HEK293 (cell line): Measurements from ENCODE around the gene DNAJC30.
"Not testable (repeated sequence)": the region's sequence is repeated elsewhere in the genome, so short reads cannot be mapped to it uniquely, and the experiment has no call there.

Source experiments
- CTCF ChIA-PET: fragments of 350-600 bp; formaldehyde crosslinking; extraction: SDS; loops from one replicate; lab custom pipeline; 2021; ENCODE audit warnings: antibody characterized with exemption; lab: Yijun Ruan, JAX
- POLR2A ChIA-PET: fragments of 300-600 bp; formaldehyde crosslinking; extraction: SDS; loops from one replicate; lab custom pipeline; 2020; ENCODE audit warnings: antibody characterized with exemption, inconsistent platforms; lab: Yijun Ruan, JAX
- H3K27ac ChIP-seq: fragments of 200-500 bp; sonication (Bioruptor generic); 2 replicates; pipeline ENCODE4 v1.5.1; 2014; ENCODE audit warnings: low read depth, low read length, control low read depth, inconsistent platforms; ENCODE audit errors: extremely low read depth
- H3K36me3 ChIP-seq, 2 experiments: fragments of 200-500 bp in 1 of 2; sonication (Bioruptor generic) in 1 of 2; 1 replicate in 1 of 2; 2 replicates in 1 of 2; pipeline ENCODE4 v1.5.1; 2014 to 2017; ENCODE audit warnings: inconsistent platforms in 2 of 2, low read length in 2 of 2; ENCODE audit not compliant: control insufficient read depth in 2 of 2, insufficient read depth in 1 of 2
- H3K4me1 ChIP-seq: fragments of 200-500 bp; sonication (Bioruptor generic); 2 replicates; pipeline ENCODE4 v1.5.1; 2014; ENCODE audit warnings: mild to moderate bottlenecking, low read length, inconsistent platforms; ENCODE audit not compliant: control insufficient read depth, insufficient read depth
- H3K4me3 ChIP-seq: 2 replicates; pipeline ENCODE4 v1.5.1; 2011; ENCODE audit warnings: low read depth, mild to moderate bottlenecking, control low read depth, low read length, moderate library complexity
- H3K9me3 ChIP-seq: fragments of 200-500 bp; sonication (Bioruptor generic); 2 replicates; pipeline ENCODE4 v1.5.1; 2014; ENCODE audit warnings: low read depth, low read length, inconsistent platforms; ENCODE audit not compliant: control insufficient read depth, insufficient read depth
- GLIS2 ChIP-seq: fragments of 450-650 bp; formaldehyde crosslinking; IDR thresholded peaks from 2 replicates; pipeline ENCODE4 v1.5.1; 2016; ENCODE audit warnings: missing biosample characterization, missing genetic modification characterization
- HIC1 ChIP-seq: fragments of 450-650 bp; formaldehyde crosslinking; IDR thresholded peaks from 2 replicates; pipeline ENCODE4 v1.5.1; 2016; ENCODE audit warnings: missing biosample characterization, missing genetic modification characterization
- HOXA7 ChIP-seq: sonication (generic); formaldehyde crosslinking; IDR thresholded peaks from 2 replicates; pipeline ENCODE4 v1.8.1; 2022; ENCODE audit warnings: missing genetic modification reagents, borderline replicate concordance
- INSM2 ChIP-seq: fragments of 450-650 bp; formaldehyde crosslinking; IDR thresholded peaks from 2 replicates; pipeline ENCODE4 v1.5.1; 2016; ENCODE audit warnings: missing biosample characterization, missing genetic modification characterization
- KLF1 ChIP-seq: fragments of 450-650 bp; formaldehyde crosslinking; IDR thresholded peaks from 2 replicates; pipeline ENCODE4 v1.5.1; 2016; ENCODE audit warnings: missing biosample characterization, missing genetic modification characterization
- SETDB1 ChIP-seq: IDR thresholded peaks from one replicate; pipeline ENCODE4 v1.6.1; 2017; ENCODE audit warnings: mild to moderate bottlenecking, low read length, moderate library complexity, mixed read lengths; ENCODE audit not compliant: insufficient read length
- WT1 ChIP-seq: fragments of 450-650 bp; formaldehyde crosslinking; IDR thresholded peaks from 2 replicates; pipeline ENCODE4 v1.5.1; 2016; ENCODE audit warnings: missing biosample characterization, missing genetic modification characterization
- ZBTB1 ChIP-seq: fragments of 450-650 bp; formaldehyde crosslinking; IDR thresholded peaks from 2 replicates; pipeline ENCODE4 v1.5.1; 2016; ENCODE audit warnings: missing biosample characterization, missing genetic modification characterization
- ZBTB48 ChIP-seq: fragments of 450-650 bp; formaldehyde crosslinking; IDR thresholded peaks from 2 replicates; pipeline ENCODE4 v1.5.1; 2016; ENCODE audit warnings: missing biosample characterization, missing genetic modification characterization
- ZBTB6 ChIP-seq: fragments of 450-650 bp; formaldehyde crosslinking; IDR thresholded peaks from 2 replicates; pipeline ENCODE4 v1.5.1; 2017; ENCODE audit warnings: missing biosample characterization, missing genetic modification characterization
- ZFP41 ChIP-seq: fragments of 450-650 bp; formaldehyde crosslinking; IDR thresholded peaks from 2 replicates; pipeline ENCODE4 v1.5.1; 2016; ENCODE audit warnings: missing biosample characterization, missing genetic modification characterization, borderline replicate concordance
- ZNF121 ChIP-seq: fragments of 450-650 bp; formaldehyde crosslinking; IDR thresholded peaks from 2 replicates; pipeline ENCODE4 v1.5.1; 2016; ENCODE audit warnings: missing biosample characterization, missing genetic modification characterization
- ZNF211 ChIP-seq: fragments of 450-650 bp; formaldehyde crosslinking; IDR thresholded peaks from 2 replicates; pipeline ENCODE4 v1.5.1; 2016; ENCODE audit warnings: low read depth, missing biosample characterization, missing genetic modification characterization
- ZNF24 ChIP-seq: fragments of 450-650 bp; formaldehyde crosslinking; IDR thresholded peaks from 2 replicates; pipeline ENCODE4 v1.5.1; 2016; ENCODE audit warnings: missing biosample characterization, missing genetic modification characterization
- ZNF311 ChIP-seq: fragments of 450-650 bp; formaldehyde crosslinking; IDR thresholded peaks from 2 replicates; pipeline ENCODE4 v1.5.1; 2017; ENCODE audit warnings: missing biosample characterization, missing genetic modification characterization, borderline replicate concordance
- ZNF391 ChIP-seq: fragments of 450-650 bp; formaldehyde crosslinking; IDR thresholded peaks from 2 replicates; pipeline ENCODE4 v1.5.1; 2016; ENCODE audit warnings: low read depth, missing biosample characterization, missing genetic modification characterization, borderline replicate concordance
- ZNF423 ChIP-seq: fragments of 450-650 bp; formaldehyde crosslinking; IDR thresholded peaks from 2 replicates; pipeline ENCODE4 v1.5.1; 2016; ENCODE audit warnings: missing biosample characterization, missing genetic modification characterization
- ZNF514 ChIP-seq: fragments of 450-650 bp; formaldehyde crosslinking; IDR thresholded peaks from 2 replicates; pipeline ENCODE4 v1.5.1; 2016; ENCODE audit warnings: missing biosample characterization, missing genetic modification characterization
- ZNF521 ChIP-seq: fragments of 450-650 bp; formaldehyde crosslinking; IDR thresholded peaks from 2 replicates; pipeline ENCODE4 v1.5.1; 2017; ENCODE audit warnings: missing biosample characterization, mild to moderate bottlenecking, missing genetic modification characterization
- ZNF701 ChIP-seq: fragments of 450-650 bp; formaldehyde crosslinking; IDR thresholded peaks from 2 replicates; pipeline ENCODE4 v1.5.1; 2016; ENCODE audit warnings: missing biosample characterization, missing genetic modification characterization
- ZSCAN23 ChIP-seq: fragments of 450-650 bp; formaldehyde crosslinking; IDR thresholded peaks from 2 replicates; pipeline ENCODE4 v1.5.1; 2016; ENCODE audit warnings: missing biosample characterization, missing genetic modification characterization
- ZSCAN4 ChIP-seq: fragments of 450-650 bp; formaldehyde crosslinking; IDR thresholded peaks from 2 replicates; pipeline ENCODE4 v1.5.1; 2017; ENCODE audit warnings: missing biosample characterization, missing genetic modification characterization
- ZSCAN5A ChIP-seq: fragments of 450-650 bp; formaldehyde crosslinking; IDR thresholded peaks from 2 replicates; pipeline ENCODE4 v1.5.1; 2016; ENCODE audit warnings: missing biosample characterization, missing genetic modification characterization

Gene DNAJC30

GRCh38 chr7:73715648-73716317, 32.5 kb upstream of the DNAJC30 start (continued):
- TF ChIP-seq ZBTB6 (tag by site-specific recombination): peak; percentile 89
- peak; percentile 57 for TF ChIP-seq INSM2 (tag by site-specific recombination)
- TF ChIP-seq ZNF423 (tag by site-specific recombination): 0 out of 2 replicates have a peak, but pooled peaks have one; percentile 33
- peak; percentile 75 for TF ChIP-seq ZBTB48
- peak; percentile 84 for TF ChIP-seq GLIS2 (tag by site-specific recombination)

- H3K36me3 ChIP-seq, POLR2A ChIA-PET, H3K27ac ChIP-seq, H3K4me3 ChIP-seq, H3K9me3 ChIP-seq: not testable (repeated sequence)
- CTCF ChIA-PET: interaction anchor here (0.8 to 3.5 kb wide), 2 partner anchors 106 to 347 kb away, joined by 3 to 17 read pairs; no protein-coding TSS in a partner anchor
- peak; percentile 78 for TF ChIP-seq ZNF121 (tag by site-specific recombination)
- H3K4me1 ChIP-seq: peaks cover 16% of the 10 kb centered on the region
Observed at GRCh38 chr7:73713319-73713718, 30.1 kb upstream of the DNAJC30 start.

- ChIA-PET POLR2A (no interaction called here), CTCF (no interaction called here)
- Histone ChIP-seq H3K27ac (no peak overlapping the region), H3K4me1 (peaks cover 10% of the 10 kb centered on the region), H3K9me3 (no peaks in the 10 kb centered on the region), H3K36me3 (no peaks in the 10 kb centered on the region; a peak in 1 of 3 replicates), H3K4me3 (no peak overlapping the region)
- TF ChIP-seq ZSCAN23: no peak
- TF ChIP-seq ZNF514 (tag by site-specific recombination): no peak
- TF ChIP-seq ZNF311: no peak
- no peak for TF ChIP-seq ZFP41
- TF ChIP-seq KLF1: no peak
- no peak for TF ChIP-seq ZBTB1 (tag by site-specific recombination)
- TF ChIP-seq WT1: no peak
- TF ChIP-seq HIC1: no peak
- TF ChIP-seq SETDB1: no peak
- no peak for TF ChIP-seq ZNF211
- TF ChIP-seq ZNF391 (tag by site-specific recombination): no peak
- no peak for TF ChIP-seq ZNF521
- TF ChIP-seq ZNF701 (tag by site-specific recombination): no peak
- no peak for TF ChIP-seq ZSCAN5A (tag by site-specific recombination)
- no peak for TF ChIP-seq ZSCAN4
- TF ChIP-seq ZNF24 (tag by site-specific recombination): no peak
- no peak for TF ChIP-seq HOXA7 (CRISPR knock-in tag)
Observed at GRCh38 chr7:73712773-73713172, 29.5 kb upstream of the DNAJC30 start.
